NB4 (cell line): ENCODE results near the gene ALPL.

Experiments
- DNase-seq: peaks from one replicate; pipeline ENCODE4 v3.0.0; 2010; ENCODE audit warnings: low read depth
- H3K4me3 ChIP-seq: one replicate; pipeline ENCODE4 v1.5.1; 2011; ENCODE audit warnings: mild to moderate bottlenecking, low read depth, low read length, moderate library complexity
- CTCF ChIP-seq: IDR thresholded peaks from one replicate; pipeline ENCODE4 v1.5.1; 2012; ENCODE audit warnings: low read depth, low read length
- MAX ChIP-seq: IDR thresholded peaks from 2 replicates; pipeline ENCODE4 v1.6.1; 2011; ENCODE audit warnings: low read depth, low read length
- MYC ChIP-seq: IDR thresholded peaks from 2 replicates; pipeline ENCODE4 v1.6.1; 2011; ENCODE audit warnings: low read depth, low read length
- POLR2A ChIP-seq: IDR thresholded peaks from 2 replicates; pipeline ENCODE4 v1.6.1; 2011; ENCODE audit warnings: mild to moderate bottlenecking; ENCODE audit not compliant: insufficient read length; ENCODE audit errors: extremely low read depth

The ALPL gene

GRCh38 chr1:21506804-21507203 is 2.4 kb upstream of the ALPL start:
- TF ChIP-seq MYC (no peak), POLR2A (no peak), CTCF (no peak), MAX (no peak)
- DNase-seq, result no peak

GRCh38 chr1:21507511-21508270 is 1.5 kb upstream of the ALPL start:
- no peak overlapping the region for H3K4me3 ChIP-seq
- DNase-seq, result no peak
- TF ChIP-seq MAX, result no peak
- TF ChIP-seq CTCF, result no peak

More at GRCh38 chr1:21506804-21507203, 2.4 kb upstream of the ALPL start:
- H3K4me3 ChIP-seq, result no peak overlapping the region

- peak; percentile 63 for DNase-seq
- no peak overlapping the region for H3K4me3 ChIP-seq
Measured at GRCh38 chr1:21508580-21509350, 458 bp upstream of the ALPL start.

GRCh38 chr1:21510113-21510493 is 880 bp downstream of the ALPL start:
- DNase-seq, result peak; percentile 16
- no peak for TF ChIP-seq POLR2A
- TF ChIP-seq CTCF, result no peak
- no peak for TF ChIP-seq MAX
- TF ChIP-seq MYC, result no peak

More at GRCh38 chr1:21508580-21509350, 458 bp upstream of the ALPL start:
- TF ChIP-seq CTCF (peak; percentile 28), MAX (no peak)

GRCh38 chr1:21510885-21511578 is 1.8 kb downstream of the ALPL start:
- no peak for TF ChIP-seq MYC
- no peak for TF ChIP-seq MAX
- peak; percentile 31 for TF ChIP-seq CTCF
- TF ChIP-seq POLR2A, result no peak
- H3K4me3 ChIP-seq, result no peak overlapping the region

More at GRCh38 chr1:21510113-21510493, 880 bp downstream of the ALPL start:
- H3K4me3 ChIP-seq, result no peak overlapping the region

More at GRCh38 chr1:21510885-21511578, 1.8 kb downstream of the ALPL start:
- peak; percentile 30 for DNase-seq
